AG20443 (cell line): ENCODE results near the gene MED20.
"Not testable (repeated sequence)": the region's sequence is repeated elsewhere in the genome, so short reads cannot be mapped to it uniquely, and the experiment has no call there.

ENCODE experiments used
- DNase-seq: peaks from one replicate; pipeline ENCODE4 v3.0.0; 2012; ENCODE audit warnings: low spot score, mixed read lengths

The MED20 gene, protein sequence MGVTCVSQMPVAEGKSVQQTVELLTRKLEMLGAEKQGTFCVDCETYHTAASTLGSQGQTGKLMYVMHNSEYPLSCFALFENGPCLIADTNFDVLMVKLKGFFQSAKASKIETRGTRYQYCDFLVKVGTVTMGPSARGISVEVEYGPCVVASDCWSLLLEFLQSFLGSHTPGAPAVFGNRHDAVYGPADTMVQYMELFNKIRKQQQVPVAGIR

DNA sequence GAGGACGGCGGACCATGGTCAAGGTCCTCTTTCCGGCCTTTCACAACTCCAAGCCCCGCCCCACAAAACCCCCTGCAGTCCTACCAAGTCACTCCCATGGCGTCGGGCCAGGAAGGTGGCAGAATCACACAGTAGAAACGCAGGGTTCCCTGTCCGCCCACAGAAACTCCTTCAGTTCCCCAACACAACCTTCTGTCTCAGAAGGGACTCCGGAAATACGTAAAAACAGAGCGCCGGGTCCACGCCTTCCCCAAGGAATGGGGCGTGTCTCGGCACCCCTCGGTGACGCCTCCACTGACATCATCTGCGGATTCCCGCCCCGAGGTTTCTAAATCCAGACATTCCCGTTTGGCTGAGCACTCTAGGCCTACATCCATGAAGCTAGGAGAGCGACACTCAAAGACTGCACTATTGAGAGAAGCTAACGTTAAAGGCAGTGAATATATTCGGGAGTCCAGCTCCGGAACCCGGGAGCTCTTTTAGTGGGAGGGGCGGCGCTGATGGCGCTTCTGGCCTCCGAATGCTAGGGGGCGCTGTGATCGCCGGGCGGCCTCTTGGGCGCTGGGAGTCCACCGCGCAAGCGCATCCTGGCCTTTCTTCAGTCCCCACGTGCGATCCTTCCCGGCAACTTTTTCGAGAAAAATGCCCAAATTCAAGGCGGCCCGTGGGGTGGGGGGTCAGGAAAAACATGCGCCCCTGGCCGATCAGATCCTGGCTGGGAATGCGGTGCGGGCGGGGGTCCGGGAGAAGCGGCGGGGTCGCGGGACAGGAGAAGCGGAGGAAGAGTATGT lies at the start of gene MED20, which contains the start of gene BYSL:
Gene MED20, minus strand, starts transcription at position 219 of the 791 bp plus-strand sequence. Its CDS starts 121 bp downstream, at position 98.
Gene BYSL, plus strand, starts transcription at position 579 of the 791 bp plus-strand sequence. Its CDS starts 64 bp downstream, at position 643.
- DNase-seq = peak; percentile 96

DNA sequence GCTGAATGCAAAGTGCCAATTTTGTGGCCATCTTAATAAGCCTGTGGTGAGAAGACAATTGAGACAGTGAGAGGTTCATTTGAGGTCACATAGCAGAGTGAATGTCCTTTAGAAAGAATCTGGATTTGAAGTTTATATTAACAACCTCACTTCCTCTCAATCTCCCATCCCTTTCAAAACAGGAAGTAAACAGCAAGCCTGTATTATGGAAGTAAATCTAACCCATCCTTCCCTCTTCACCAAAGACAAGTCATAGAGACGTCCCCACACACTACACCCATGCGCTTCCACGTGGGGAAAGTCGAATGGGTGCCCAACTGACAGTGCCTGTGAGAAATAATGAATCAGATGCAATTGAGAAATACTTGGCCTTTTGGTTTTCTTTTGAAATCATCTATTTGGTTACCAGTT lies 49.5 kb upstream of the MED20 start:
- DNase-seq = peak; percentile 77

DNA sequence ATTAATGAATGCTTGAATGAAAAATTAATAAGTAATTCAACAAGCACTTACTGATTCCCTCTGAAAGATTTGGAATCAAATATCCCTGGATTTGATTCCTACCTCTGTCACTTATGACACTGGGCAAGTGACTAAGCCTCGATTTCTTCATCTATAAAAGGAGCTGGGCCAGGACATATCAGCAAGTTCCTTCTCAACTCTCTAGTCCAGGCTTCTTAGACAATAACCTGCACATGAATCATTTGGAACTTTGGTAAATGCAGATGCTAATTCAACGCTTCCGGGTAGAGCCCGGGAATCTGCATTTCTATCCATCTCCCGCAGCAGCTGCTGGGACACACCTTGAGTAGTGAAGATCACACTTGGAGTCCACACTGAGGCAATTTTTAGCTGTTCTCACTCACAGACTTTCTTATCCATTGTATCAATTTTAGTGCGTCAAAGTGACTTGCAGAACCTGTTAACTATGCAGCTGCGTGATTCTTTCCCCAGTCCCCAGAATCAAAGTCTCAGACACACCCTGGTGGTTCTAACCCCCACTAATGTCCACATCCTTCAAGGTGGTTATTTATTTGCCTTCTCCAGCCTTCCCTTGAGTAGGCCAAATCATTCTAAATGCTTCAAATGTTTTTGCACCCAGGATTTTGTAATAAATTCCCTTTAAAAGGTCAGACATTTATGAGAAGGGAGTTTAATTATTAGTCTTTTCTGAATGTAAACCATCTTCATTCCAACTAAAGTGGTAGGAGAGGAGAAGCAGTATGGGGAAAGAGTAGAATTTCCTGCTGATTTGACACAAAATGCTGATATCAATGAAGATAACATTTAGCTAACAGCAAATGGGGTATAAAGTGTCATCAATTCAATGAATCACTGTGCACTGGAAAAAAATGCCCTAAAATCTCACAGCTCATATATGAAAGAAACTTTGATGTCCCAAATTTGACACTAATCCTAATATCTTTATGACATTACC lies 46.7 kb upstream of the MED20 start:
- DNase-seq = peak; percentile 32

DNA sequence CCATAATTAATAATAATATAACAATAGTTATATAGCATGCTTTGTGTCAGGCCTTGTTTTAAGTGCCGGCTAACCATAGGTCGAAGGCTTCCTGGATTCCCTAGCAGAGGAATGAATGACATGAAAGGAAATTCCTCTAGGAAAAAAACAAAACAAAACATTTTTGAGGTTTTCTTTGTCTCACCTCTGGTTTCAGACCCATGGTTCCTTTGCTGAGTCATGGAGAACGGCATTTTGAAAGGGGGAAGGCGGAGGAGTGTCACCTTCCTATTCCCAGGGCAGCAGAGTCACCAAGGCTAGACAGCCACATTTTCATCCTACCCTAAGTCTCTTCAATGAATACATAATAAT lies 46.0 kb upstream of the MED20 start:
- peak; percentile 53 for DNase-seq

DNA sequence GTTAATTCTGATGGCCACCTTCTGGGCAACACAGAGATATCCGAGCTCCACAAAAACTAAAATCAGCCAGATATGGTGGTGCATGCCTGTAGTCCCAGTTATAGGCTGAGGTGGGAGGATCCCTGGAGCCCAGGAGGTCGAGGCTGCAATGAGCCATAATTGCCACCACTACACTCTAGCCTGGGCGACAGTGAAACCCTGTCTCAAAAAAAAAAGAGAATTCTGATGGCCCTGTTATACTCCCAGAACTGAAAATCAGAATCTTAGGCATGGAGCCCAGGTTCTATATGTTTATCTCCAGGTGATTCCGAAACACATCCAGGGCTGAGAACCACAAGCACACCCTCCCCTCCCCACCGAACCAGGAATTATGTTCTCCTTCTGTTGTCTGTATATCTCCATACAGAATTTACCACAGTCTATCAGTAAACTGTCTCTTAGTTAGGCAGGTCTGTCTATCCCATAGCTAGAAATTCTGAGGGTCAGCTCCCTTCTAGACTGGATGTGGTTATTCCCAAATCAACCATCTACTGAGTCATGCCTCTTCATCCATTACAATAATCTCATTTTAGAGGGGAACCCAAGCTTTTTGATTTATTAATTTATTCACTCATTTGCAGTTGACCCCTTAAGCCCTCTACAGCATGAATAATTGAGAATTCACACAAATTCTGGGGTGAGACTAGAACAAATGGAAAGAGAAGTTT lies 45.4 kb upstream of the MED20 start:
- no peak for DNase-seq

DNA sequence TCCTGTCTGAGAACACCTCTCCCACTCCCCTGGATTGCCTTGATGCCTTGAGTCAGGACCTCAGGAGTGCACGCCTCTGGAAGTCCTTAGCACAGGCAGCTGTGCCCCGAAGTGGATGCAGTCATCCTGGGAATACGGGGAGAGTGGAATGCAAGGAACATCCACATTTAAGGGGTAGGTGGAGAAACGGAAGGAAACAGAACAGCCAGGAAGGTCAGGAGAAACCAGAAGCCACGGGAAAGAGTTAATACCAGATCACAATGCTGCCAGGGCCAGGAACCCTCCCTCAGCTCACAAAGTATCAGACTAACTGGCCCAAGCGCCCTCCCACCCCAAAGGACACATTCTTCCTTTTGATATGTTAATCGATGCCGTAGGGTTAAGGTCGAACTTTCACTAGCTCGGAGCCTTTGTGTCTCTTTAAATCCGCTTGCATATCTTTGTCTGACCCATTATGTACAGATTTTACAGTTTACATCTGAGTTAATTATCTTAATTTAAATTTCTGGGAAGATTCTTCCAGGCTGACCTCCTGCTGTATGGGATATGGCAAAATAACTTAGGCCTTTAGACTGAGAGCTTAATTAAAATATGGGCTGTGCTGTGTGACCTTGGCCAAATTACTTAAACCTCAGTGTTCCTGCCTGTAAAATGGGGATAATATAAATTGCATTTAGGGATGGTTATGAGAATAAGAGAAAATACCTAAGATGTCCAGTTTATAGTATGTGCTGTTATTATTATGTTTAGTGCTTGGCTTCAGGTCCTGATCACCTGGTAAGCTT lies 44.7 kb upstream of the MED20 start:
- no peak for DNase-seq

DNA sequence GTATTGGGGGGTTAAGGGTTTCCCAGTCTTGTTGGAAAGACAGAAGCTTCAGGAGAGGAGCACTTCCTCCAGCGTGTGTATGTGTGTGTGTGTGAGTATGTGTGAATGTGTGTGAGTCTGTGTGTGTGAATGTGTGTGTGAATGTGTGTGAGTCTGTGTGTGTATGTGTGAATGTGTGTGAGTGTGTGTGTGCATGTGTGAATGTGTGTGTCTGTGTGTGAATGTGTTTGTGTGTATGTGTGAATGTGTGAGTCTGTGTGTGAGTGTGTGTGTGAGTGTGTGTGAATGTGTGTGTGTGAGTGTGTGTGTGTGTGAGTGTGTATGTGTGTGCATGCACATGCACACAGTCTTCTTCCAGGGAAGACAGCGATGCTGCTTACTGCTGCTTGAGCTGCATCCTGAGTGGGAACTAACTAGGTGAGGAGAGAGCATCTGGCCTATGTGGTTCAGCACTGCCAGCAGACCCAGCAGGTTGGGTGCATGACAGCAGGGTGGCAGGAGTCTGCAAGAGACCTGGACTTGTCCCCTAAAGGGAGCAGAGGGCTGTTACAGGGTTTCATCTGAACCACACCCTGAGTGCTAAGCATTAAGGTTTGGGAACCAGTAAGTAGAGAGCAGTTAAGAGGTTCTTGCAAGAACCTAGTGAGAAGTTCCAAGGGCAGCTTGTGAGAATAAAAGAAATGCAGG lies 43.4 kb upstream of the MED20 start:
- DNase-seq = no peak

DNA sequence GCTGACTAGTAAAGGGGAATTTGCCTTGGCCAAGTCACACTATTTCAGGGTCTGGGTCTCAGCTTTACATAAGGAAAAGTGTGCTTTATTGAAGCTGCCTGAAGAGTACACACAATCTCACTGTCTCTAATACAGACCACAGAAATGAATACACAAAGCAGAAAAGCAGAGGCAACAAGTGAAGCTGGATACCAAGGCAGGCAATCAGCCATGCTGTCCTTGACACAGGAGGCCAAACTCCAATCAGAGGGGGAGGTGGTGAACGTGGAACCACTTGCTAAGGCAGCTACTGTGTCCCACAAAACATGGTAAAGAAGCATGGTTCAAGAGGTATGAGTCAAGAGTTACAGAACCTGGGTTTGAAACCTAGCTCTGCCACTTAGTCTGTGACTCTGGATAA lies 42.4 kb upstream of the MED20 start:
- DNase-seq = no peak

DNA sequence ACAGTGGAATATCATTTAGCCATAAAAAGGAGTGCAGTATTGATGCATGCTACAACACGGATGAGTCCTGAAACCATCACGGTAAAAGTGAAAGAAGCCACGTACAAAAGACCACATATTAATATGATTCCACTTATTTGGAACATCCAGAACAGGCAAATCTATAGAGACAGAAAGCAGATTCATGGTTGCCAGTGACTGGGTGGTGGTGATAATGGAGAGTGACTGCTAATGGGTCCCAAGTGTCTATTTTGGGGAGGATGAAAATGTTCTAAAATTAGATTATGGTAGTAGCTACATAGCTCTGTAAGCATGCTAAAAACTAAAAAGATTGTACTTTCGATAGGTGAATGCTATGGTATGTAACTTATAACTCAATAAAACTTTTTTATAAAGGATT lies 39.1 kb upstream of the MED20 start:
- DNase-seq = no peak

DNA sequence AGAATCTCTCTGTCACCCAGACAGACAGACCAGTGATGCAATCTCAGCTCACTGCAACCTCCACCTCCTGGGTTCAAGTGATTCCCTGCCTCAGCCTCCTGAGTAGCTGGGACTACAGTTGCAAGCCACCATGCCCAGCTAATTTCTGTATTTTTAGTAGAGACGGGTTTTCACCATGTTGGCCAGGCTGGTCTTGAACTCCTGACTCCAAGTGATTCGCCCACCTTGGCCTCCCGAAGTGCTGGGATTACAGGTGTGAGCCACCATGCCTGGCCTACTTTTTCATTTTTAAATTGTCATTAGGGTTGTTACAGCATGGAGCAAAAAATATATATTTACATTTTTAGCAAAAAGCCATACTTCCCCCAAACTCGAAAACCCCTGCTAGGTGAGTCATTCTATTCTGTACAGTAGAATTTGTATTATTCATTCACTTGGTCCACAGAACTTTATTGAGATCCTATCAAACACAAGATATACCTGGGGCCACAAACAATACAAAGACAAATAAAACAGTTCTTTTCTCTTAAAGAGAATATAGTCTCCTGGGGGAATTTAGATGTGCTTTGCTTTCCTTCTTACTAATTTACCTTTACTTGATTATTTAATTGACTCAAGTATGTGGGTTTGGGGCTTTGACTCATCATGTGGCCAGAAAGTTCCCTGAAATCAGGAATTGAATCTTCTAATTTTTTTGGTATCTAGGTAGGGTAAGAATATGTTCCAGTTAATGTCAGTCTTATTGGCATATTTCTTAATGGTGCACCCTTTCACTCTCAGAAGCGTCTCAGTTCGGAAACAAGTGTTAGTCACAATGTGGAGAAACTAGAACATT lies 37.3 kb upstream of the MED20 start:
- no peak for DNase-seq

DNA sequence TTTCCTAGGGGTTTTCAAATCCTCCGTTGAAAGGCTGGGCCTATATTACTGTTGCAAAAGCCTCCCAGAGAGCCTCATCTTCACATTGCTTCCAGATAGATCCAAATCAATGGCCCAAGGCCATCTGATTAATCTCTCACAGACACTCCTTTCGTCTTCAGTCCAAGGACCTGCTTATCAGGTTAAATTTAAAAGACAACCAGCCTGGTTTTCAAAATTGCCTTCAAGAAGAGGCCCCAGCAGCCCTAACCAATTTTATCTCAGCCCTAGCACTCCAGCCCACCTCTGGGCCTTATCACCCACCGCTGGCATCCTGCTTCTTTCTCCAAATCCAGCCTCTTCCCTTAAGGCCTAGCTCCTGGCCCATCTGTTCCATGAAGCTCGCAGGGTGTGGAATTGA lies 36.2 kb upstream of the MED20 start:
- no peak for DNase-seq

DNA sequence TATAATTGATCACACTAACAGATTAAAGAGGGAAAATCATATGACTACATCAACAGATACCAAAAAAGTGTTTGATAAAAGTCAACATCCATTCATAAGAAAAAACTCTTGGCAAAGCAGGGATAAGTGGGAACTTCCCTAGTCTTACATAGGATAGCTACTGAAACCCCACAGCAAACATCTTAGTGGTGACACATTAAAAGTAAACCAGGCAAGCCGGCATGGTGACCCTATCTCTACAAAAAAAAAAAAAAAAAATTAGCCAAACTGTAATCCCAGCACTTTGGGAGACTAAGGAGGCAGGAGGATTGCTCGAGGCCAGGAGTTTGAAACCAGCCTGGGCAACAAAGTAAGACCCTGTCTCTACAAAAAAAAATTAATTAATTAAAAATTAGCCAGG lies 34.5 kb upstream of the MED20 start:
- no peak for DNase-seq

DNA sequence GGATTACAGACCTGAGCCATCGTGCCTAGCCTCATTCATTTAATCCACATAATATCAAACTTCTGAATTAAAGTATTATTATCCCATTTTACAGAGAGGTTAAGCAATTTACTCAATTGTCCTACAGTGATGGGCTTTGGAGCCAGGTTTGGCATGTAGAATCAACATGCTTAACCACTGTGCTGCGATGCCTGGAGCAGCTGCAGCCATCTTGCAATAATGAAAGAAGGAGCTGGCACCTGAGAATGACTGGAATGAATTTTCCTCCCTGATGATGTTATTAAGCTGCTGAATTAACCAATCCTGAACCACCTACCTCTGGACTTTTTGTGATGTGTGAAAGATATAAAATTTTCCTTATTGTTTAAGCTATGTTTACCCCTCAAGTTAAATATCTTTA lies 33.7 kb upstream of the MED20 start:
- DNase-seq = no peak

DNA sequence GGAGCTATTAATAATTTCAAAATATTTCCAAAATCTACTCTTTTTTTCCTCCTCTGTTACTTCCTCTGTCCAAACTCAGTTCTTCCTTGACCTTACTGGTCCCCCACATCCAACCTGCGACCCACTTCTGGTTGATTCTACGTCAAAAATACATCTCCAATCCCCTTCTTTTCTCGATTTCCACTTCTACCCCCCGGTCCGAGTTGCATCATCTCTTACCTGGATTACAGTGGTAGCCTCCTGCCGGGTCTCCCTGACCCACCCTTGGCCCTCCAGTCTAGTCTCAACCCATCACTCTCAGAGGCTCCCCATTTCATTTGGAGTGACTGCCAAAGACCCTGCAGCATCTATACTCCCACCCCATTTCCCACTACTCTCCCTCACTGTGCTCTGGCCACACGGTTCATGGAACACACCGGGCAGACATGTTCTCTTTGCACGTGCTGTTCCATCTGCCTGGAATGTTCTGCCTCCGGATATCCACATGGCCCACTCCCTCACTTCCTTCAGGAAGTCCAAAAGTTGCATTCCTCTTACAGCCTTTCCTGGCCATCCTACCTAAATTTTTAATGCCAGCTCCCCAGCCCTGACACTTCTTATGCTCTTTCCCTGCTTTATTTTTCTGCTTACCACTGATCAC lies 26.8 kb upstream of the MED20 start:
- no peak for DNase-seq

DNA sequence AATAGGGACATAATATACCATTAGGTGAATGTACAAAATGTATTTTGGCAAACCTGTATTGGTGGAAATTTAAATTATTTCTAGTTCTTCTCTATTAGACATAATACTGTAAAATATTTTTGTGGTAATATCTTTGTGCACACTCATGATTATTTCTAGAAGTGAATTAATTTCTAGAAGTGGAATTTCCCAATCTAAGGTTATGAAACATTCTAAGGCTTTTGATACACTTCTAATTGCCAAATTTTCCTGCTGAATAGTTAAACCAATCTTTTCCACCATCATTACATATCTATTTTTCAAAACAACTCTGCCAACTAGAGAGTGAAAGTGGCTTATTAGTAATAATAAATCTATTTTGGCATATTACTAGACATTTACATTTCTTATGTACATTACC lies 22.5 kb upstream of the MED20 start:
- DNase-seq = no peak

DNA sequence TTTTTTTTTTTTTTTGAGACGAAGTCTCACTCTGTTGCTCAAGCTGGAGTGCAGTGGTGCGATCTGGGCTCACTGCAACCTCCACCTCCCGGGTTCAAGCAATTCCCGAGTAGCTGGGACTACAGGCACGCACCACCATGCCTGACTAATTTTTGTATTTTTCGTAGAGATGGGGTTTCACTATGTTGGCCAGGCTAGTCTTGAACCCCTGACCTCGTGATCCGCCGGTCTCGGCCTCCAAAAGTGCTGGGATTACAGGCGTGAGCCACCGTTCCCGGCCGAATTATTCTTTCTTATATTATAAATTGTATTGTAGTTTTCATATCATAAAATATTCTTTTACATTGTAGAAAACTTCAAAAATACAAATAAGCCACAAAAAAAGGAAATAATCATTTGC lies 21.9 kb upstream of the MED20 start:
- not testable (repeated sequence) for DNase-seq

DNA sequence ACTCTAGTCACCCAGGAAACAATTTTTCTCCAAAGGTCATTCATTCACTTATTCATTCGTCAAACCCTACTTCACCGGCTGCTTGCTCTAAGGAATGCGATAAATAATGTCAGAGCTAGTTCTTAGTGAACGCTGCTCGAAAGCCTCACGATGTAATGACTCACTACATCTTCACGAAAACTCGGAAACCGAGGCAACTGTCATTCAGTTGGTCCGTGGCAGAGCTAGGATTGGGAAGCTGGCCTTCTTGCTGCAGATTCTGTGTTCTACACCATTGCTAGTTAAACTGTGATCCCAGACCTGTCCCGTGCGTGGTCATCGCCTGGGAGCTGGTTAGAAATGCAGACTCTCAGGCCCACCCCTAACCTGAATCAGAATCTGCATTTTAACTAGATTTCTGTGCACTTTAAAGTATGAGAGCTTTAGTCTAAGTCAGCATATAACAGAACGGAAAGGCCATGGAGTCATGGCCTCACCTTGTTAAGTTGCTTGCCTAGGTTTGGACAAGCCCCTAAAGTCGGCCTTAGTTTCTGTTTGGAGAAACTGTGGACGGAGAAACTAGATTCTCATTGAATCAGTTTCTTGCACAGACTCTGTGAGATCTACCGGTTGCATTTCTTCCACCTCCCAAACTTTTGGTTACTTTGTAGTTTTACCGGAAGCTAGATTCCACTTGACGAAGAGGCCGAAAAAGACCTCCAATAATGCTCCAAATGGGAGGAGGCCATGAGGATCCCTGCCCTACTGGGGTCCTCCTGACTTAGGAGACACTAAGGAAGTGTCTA lies 21.3 kb upstream of the MED20 start:
- peak; percentile 74 for DNase-seq
